Brain microvascular endothelial cell (primary cell): ENCODE results near the gene SRCAP.

ENCODE experiments used
- DNase-seq: peaks from one replicate; pipeline ENCODE4 v3.0.0-alpha.2; 2020
- H3K27ac ChIP-seq: fragments of 250-450 bp; sonication (Bioruptor Pico); 2 replicates; pipeline ENCODE4 v1.5.1; 2020; ENCODE audit warnings: mild to moderate bottlenecking, moderate library complexity
- H3K27me3 ChIP-seq: fragments of 250-450 bp; sonication (Bioruptor Pico); replicated peaks from 2 replicates; pipeline ENCODE4 v1.5.1; 2020; ENCODE audit warnings: mild to moderate bottlenecking
- H3K36me3 ChIP-seq: fragments of 250-450 bp; sonication (Bioruptor Pico); replicated peaks from 2 replicates; pipeline ENCODE4 v1.5.1; 2020; ENCODE audit warnings: mild to moderate bottlenecking
- H3K4me3 ChIP-seq: 2 replicates; pipeline ENCODE4 v1.5.1; 2011; ENCODE audit warnings: low read depth, mild to moderate bottlenecking, control low read depth, low read length, moderate library complexity
- in situ Hi-C: cut with HindIII; loops from 2 replicates; pipeline ENCODE4 v1.10.0; 2017; ENCODE audit warnings: low sequenced_read_pairs, low pct_ligation_motif_present
- TF ChIP-seq, protein P1 (sequence below): IDR thresholded peaks from 2 replicates; pipeline ENCODE4 v1.5.1; 2011; ENCODE audit warnings: low read depth, mild to moderate bottlenecking, moderate library complexity, low read length, control low read depth, inconsistent platforms; ENCODE audit errors: missing control alignments

The SRCAP gene

DNA sequence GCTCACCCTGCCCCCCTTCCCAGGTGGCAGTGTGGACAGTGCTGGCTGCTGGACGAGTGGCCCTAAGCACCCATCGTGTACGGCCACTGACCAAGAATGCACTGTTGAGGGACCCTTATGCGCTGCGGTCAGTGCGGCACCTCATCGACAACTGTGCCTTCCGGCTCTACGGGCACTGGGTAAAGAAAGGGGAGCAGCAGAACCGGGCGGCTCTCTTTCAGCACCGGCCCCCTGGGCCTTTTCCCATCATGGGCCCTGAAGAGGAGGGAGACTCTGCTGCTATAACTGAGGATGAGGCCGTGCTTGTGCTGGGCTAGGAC lies 57.8 kb downstream of the SRCAP start:
- TF ChIP-seq, protein P1, sequence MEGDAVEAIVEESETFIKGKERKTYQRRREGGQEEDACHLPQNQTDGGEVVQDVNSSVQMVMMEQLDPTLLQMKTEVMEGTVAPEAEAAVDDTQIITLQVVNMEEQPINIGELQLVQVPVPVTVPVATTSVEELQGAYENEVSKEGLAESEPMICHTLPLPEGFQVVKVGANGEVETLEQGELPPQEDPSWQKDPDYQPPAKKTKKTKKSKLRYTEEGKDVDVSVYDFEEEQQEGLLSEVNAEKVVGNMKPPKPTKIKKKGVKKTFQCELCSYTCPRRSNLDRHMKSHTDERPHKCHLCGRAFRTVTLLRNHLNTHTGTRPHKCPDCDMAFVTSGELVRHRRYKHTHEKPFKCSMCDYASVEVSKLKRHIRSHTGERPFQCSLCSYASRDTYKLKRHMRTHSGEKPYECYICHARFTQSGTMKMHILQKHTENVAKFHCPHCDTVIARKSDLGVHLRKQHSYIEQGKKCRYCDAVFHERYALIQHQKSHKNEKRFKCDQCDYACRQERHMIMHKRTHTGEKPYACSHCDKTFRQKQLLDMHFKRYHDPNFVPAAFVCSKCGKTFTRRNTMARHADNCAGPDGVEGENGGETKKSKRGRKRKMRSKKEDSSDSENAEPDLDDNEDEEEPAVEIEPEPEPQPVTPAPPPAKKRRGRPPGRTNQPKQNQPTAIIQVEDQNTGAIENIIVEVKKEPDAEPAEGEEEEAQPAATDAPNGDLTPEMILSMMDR, result no peak
- no peak for DNase-seq
- H3K4me3 ChIP-seq, result no peak overlapping the region
- H3K27me3 ChIP-seq, result no peaks in the 10 kb centered on the region
- in situ Hi-C loops, result no loop called here
- H3K36me3 ChIP-seq, result peaks cover 27% of the 10 kb centered on the region
- H3K27ac ChIP-seq, result no peak overlapping the region

- H3K4me3 ChIP-seq, result no peak overlapping the region
- no peaks in the 10 kb centered on the region for H3K27me3 ChIP-seq
- in situ Hi-C loops, result no loop called here
- DNase-seq, result no peak
- no peak overlapping the region for H3K27ac ChIP-seq
- TF ChIP-seq, protein P1, result no peak
- peaks cover 27% of the 10 kb centered on the region for H3K36me3 ChIP-seq
Measured at GRCh38 chr16:30757316-30757715, 58.3 kb downstream of the SRCAP start.

DNA sequence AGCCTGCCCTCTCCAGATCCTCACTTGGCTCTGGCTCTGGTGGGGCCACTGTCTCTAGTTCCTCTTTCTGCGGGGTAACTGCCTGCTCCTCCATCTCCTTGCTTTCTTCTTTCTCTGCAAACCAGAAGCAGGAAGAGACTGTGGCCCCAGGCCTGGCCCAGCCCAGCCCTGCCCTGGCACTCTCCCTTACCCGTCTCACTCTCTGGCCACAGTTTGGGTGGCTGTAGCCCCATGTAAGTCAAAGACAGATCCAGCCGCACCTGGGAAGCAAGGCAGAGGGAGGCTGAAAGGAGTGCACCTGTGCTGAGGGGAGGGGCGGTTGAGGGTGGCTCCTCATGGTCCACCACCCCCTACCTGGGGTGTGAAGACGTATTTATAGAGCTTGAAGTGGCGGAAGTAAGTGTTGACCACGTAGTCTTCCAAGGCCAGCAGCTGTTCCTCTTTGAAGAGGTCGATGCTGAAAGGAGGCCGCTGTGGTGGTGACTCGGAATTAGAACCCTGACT lies 60.1 kb downstream of the SRCAP start:
- no peak for DNase-seq
- H3K4me3 ChIP-seq, result no peak overlapping the region
- TF ChIP-seq, protein P1, result no peak
- peaks cover 24% of the 10 kb centered on the region for H3K36me3 ChIP-seq
- in situ Hi-C loops, result no loop called here
- no peak overlapping the region for H3K27ac ChIP-seq
- H3K27me3 ChIP-seq, result no peaks in the 10 kb centered on the region

- in situ Hi-C loops, result no loop called here
- TF ChIP-seq, protein P1, result no peak
- H3K27me3 ChIP-seq, result no peaks in the 10 kb centered on the region
- no peak for DNase-seq
- H3K4me3 ChIP-seq, result no peak overlapping the region
- peaks cover 24% of the 10 kb centered on the region for H3K36me3 ChIP-seq
- H3K27ac ChIP-seq, result no peak overlapping the region
Measured at GRCh38 chr16:30760001-30760559, 61.1 kb downstream of the SRCAP start.

GRCh38 chr16:30760577-30761426 lies 61.8 kb downstream of the SRCAP start:
- no peak for DNase-seq
- TF ChIP-seq, protein P1, result no peak
- in situ Hi-C loops, result no loop called here
- Histone ChIP-seq H3K4me3 (peak overlapping the region; percentile 92), H3K36me3 (peaks cover 31% of the 10 kb centered on the region), H3K27me3 (no peaks in the 10 kb centered on the region), H3K27ac (no peak overlapping the region)
